GM12878 (cell line): ENCODE data around the gene DCC. TPM values are rescaled to one million over a fixed set of nuclear protein-coding genes. Genes with fewer than 3 reads are reported as not detected.

Experiments
- ATAC-seq: fragments of 200-7000 bp; cut with Tn5 transposase; 3 replicates; pipeline ENCODE4 v1.9.1; 2020; ENCODE audit warnings: mild to moderate bottlenecking, moderate library complexity
- BruUV-seq: library from RNA; stranded (reverse); fragments of 400-500 nt; replicated peaks from 2 replicates; lab custom pipeline; 2021; lab: Mats Ljungman, UMichigan
- CTCF ChIA-PET: fragments of 300-600 bp; sonication (Branson Sonifier 250); formaldehyde crosslinking; extraction: SDS; loops from one replicate; lab custom pipeline; 2021; ENCODE audit warnings: inconsistent platforms; lab: Yijun Ruan, JAX
- POLR2A ChIA-PET: fragments of 350-600 bp; formaldehyde crosslinking; extraction: SDS; loops from one replicate; lab custom pipeline; 2021; ENCODE audit warnings: inconsistent platforms; lab: Charles Lee
- RAD21 ChIA-PET: fragments of 300-600 bp; sonication (Branson Sonifier 250); formaldehyde crosslinking; loops from one replicate; lab custom pipeline; 2023; ENCODE audit warnings: antibody characterized with exemption; ENCODE audit not compliant: unreplicated experiment; lab: Charles Lee
- SMC1A ChIA-PET: fragments of 300-600 bp; sonication (Branson Sonifier 250); formaldehyde crosslinking; loops from one replicate; lab custom pipeline; 2023; ENCODE audit not compliant: unreplicated experiment, uncharacterized antibody; lab: Charles Lee
- DNase-seq: peaks from one replicate; pipeline ENCODE4 v3.0.0-alpha.2; 2011; ENCODE audit warnings: low read depth, low spot score
- FAIRE-seq: peaks from 3 replicates; lab custom pipeline; 2011; peaks lifted over from hg19 to GRCh38; lab: Jason Lieb, UNC
- H2AFZ ChIP-seq: 2 replicates; pipeline ENCODE4 v1.6.0; 2011; ENCODE audit warnings: low read depth, low read length, control low read depth; ENCODE audit not compliant: control insufficient read depth
- H3K27ac ChIP-seq: 2 replicates; pipeline ENCODE4 v1.5.1; 2011; ENCODE audit warnings: control low read depth; ENCODE audit not compliant: control insufficient read depth, insufficient read depth
- H3K27me3 ChIP-seq, 2 experiments: replicated peaks in 1 of 2; 2 replicates each; pipeline versions ENCODE4 v1.6.0 to v1.6.1; 2011; ENCODE audit warnings: low read length in 1 of 2; ENCODE audit not compliant: control insufficient read depth in 2 of 2, insufficient read depth in 2 of 2
- H3K36me3 ChIP-seq, 2 experiments: 2 replicates each; pipeline ENCODE4 v1.5.1; 2011; ENCODE audit warnings: low read length in 1 of 2; ENCODE audit not compliant: control insufficient read depth in 2 of 2, insufficient read depth in 2 of 2
- H3K4me1 ChIP-seq: 2 replicates; pipeline ENCODE4 v1.6.1; 2011; ENCODE audit warnings: mild to moderate bottlenecking, low read length, moderate library complexity, mixed read lengths; ENCODE audit not compliant: control insufficient read depth, insufficient read depth
- H3K4me2 ChIP-seq: 2 replicates; pipeline ENCODE4 v1.6.0; 2011; ENCODE audit warnings: control low read depth; ENCODE audit not compliant: control insufficient read depth, insufficient read depth
- H3K4me3 ChIP-seq: fragments of 200-600 bp; sonication (generic); 2 replicates; pipeline ENCODE4 v1.5.1; 2016
- H3K79me2 ChIP-seq: 2 replicates; pipeline ENCODE4 v1.6.0; 2011; ENCODE audit warnings: low read length; ENCODE audit not compliant: control insufficient read depth, insufficient read depth
- H3K9ac ChIP-seq: 2 replicates; pipeline ENCODE4 v1.8.0; 2011; ENCODE audit warnings: low read length, control low read depth, mixed read lengths; ENCODE audit not compliant: control insufficient read depth, insufficient read depth
- H3K9me3 ChIP-seq: replicated peaks from 3 replicates; pipeline ENCODE4 v1.5.1; 2011; ENCODE audit warnings: mild to moderate bottlenecking, low read length; ENCODE audit not compliant: control insufficient read depth, insufficient read depth
- H4K20me1 ChIP-seq: 2 replicates; pipeline ENCODE4 v1.6.0; 2011; ENCODE audit not compliant: control insufficient read depth, insufficient read depth
- CBFB ChIP-seq: IDR thresholded peaks from 2 replicates; pipeline ENCODE4 v1.6.1; 2016; ENCODE audit warnings: antibody characterized with exemption, low read depth
- CREB1 ChIP-seq: IDR thresholded peaks from 2 replicates; pipeline ENCODE4 v1.6.1; 2012; ENCODE audit warnings: low read depth, mild to moderate bottlenecking, inconsistent platforms
- EZH2 ChIP-seq: IDR thresholded peaks from 2 replicates; pipeline ENCODE4 v1.6.1; 2012; ENCODE audit warnings: low read depth, mild to moderate bottlenecking, control low read depth, inconsistent platforms, low read length, borderline replicate concordance; ENCODE audit not compliant: control insufficient read depth
- FOS ChIP-seq: IDR thresholded peaks from 3 replicates; pipeline ENCODE4 v1.6.1; 2011; ENCODE audit warnings: borderline replicate concordance; ENCODE audit not compliant: insufficient read length; ENCODE audit errors: extremely low read depth
- HDAC2 ChIP-seq: fragments of 200-600 bp; sonication (generic); IDR thresholded peaks from 2 replicates; pipeline ENCODE4 v1.6.1; 2017
- IKZF1 ChIP-seq: fragments of 450-650 bp; conservative IDR thresholded peaks from 2 replicates; pipeline ENCODE4 v1.6.1; 2017; ENCODE audit warnings: antibody characterized with exemption, mild to moderate bottlenecking
- KAT2A ChIP-seq: conservative IDR thresholded peaks from 2 replicates; pipeline ENCODE4 v1.6.1; 2011; ENCODE audit warnings: low read depth, low read length; ENCODE audit not compliant: control insufficient read depth
- NFYA ChIP-seq: IDR thresholded peaks from 2 replicates; pipeline ENCODE4 v1.6.1; 2011; ENCODE audit warnings: low read depth, mild to moderate bottlenecking, low read length, improper control_type of control experiment, borderline replicate concordance
- NFYB ChIP-seq: IDR thresholded peaks from 2 replicates; pipeline ENCODE4 v1.6.1; 2011; ENCODE audit warnings: low read depth, mild to moderate bottlenecking, low read length, improper control_type of control experiment, moderate library complexity; ENCODE audit not compliant: insufficient read depth
- RELA ChIP-seq: fragments of 450-650 bp; IDR thresholded peaks from 2 replicates; pipeline ENCODE4 v1.8.0; 2014; ENCODE audit warnings: borderline replicate concordance; ENCODE audit not compliant: partially characterized antibody
- SIN3A ChIP-seq: IDR thresholded peaks from 2 replicates; pipeline ENCODE4 v1.6.1; 2012; ENCODE audit warnings: low read depth, low read length, improper control_type of control experiment
- SREBF2 ChIP-seq: IDR thresholded peaks from 2 replicates; pipeline ENCODE4 v1.6.1; 2012; ENCODE audit warnings: mild to moderate bottlenecking, low read length
- ZNF274 ChIP-seq: IDR thresholded peaks from one replicate; pipeline ENCODE4 v1.8.0; 2011; ENCODE audit not compliant: insufficient read length, insufficient read depth
- WGBS: methylation state at CpG from one replicate; pipeline ENCODE4 v1.1.6; 2016; ENCODE audit warnings: low lambda C conversion rate; ENCODE audit not compliant: insufficient replicate concordance, insufficient coverage; ENCODE audit errors: missing lambda C conversion rate; 5-methylcytosine and 5-hydroxymethylcytosine counted together
- in situ Hi-C: fragments of 300-500 bp; cut with MboI; formaldehyde crosslinking; loops from 9 replicates; pipeline ENCODE4 v1.14.3; 2018; ENCODE audit warnings: mixed read lengths
- intact Hi-C: fragments of 100-400 bp; cut with micrococcal nuclease; formaldehyde crosslinking; loops from one replicate; pipeline ENCODE4 v1.14.2; 2022; ENCODE audit not compliant: unreplicated experiment
- polyA plus RNA-seq, 11 experiments: library from polyadenylated mRNA; depleted of rRNA in 4 of 11; unstranded in 6 of 11; stranded (reverse) in 5 of 11; fragments of >200 nt; fragmentation: Nextera tagmentation in 4 of 11; fragmentation: Illumina TruSeq in 1 of 11; extraction: Ambion mirVana in 4 of 11; extraction: Trizol in 1 of 11; gene quantifications; 1 replicate in 1 of 11; 2 replicates in 10 of 11; pipeline versions ENCODE4 v1.2.1 to v1.2.3, GENCODE V29; 2011 to 2016; ENCODE audit warnings: inconsistent platforms in 2 of 11, missing spikeins in 2 of 11, low read depth in 1 of 11
- total RNA-seq, 4 experiments: library from RNA; depleted of rRNA in 3 of 4; stranded (reverse); fragments of >200 nt in 3 of 4; fragmentation: Illumina TruSeq in 1 of 4; extraction: Trizol in 1 of 4; gene quantifications; 2 replicates each; pipeline versions ENCODE4 v1.2.1 to v1.2.3, GENCODE V29; 2013 to 2021
- TF ChIP-seq, protein P1 (sequence below): IDR thresholded peaks from 2 replicates; pipeline ENCODE4 v1.6.1; 2012; ENCODE audit warnings: mild to moderate bottlenecking, low read depth, low read length
- TF ChIP-seq, protein P2 (sequence below): IDR thresholded peaks from 2 replicates; pipeline ENCODE4 v1.6.1; 2012; ENCODE audit warnings: low read depth, low read length, improper control_type of control experiment
- TF ChIP-seq, protein P3 (sequence below): IDR thresholded peaks from 2 replicates; pipeline ENCODE4 v1.6.1; 2011; ENCODE audit warnings: mild to moderate bottlenecking, low read depth, low read length, moderate library complexity; ENCODE audit not compliant: insufficient replicate concordance
- TF ChIP-seq, protein P4 (sequence below): IDR thresholded peaks from 2 replicates; pipeline ENCODE4 v1.6.1; 2012; ENCODE audit warnings: low read depth, low read length, improper control_type of control experiment

Gene DCC
- total and polyA plus RNA-seq, 10 of the 15 experiments (the other 5 are each of a cell fraction or from before 2014, with no cell fraction given): 0.01 TPM; not detected in 9

DNA sequence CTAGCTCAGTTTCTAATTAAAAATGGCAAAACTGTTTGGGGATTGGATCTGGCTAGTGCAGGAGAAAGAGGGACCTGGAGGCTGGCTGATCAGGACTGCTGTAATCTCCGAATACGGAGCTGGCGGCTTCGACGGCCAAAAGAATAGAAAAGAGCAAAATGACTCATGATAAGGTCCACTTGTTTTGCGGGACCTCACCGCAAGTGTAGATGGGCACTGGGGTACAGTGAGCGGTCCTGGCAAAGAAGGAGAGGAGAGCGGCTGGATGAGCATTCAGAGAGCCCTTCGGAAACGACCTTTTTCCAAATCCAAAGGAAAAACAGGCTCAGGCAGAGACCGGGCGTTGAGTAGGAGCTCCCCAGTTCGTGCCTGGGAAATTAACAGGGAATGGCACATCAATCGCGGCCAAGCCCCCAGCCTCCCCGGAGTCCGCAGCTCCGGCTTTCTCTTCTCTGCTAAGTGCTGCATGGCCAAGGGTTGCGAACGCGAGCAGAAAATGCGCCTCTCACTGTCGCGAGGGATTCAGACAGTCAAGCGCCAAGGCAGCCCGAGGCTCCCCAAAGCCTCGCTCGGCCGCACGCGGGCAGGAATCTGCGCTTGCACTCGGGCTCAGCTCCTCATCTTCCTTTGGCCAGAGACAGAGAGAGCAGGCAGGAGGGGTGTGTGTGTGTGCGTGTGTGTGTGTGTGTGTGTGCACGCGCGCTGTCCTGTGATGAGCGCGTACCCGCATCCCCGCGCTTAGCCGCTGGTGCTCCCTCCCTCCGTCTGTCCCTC is 1.8 kb downstream of the DCC start:
- Histone ChIP-seq H3K4me1 (no peaks in the 10 kb centered on the region), H2AFZ (no peak overlapping the region), H3K9me3 (no peaks in the 10 kb centered on the region), H3K79me2 (no peaks in the 10 kb centered on the region), H3K27ac (no peak overlapping the region), H3K36me3 (no peaks in the 10 kb centered on the region), H3K4me2 (no peak overlapping the region), H3K27me3 (peaks cover 4 to 5% of the 10 kb centered on the region in 2 experiments; a peak in 1 of 4 replicates), H4K20me1 (no peaks in the 10 kb centered on the region), H3K4me3 (no peak overlapping the region), H3K9ac (no peak overlapping the region)
- WGBS: 58% methylated on average over 38 of the region's 45 CpGs
- ChIA-PET SMC1A (no interaction called here), POLR2A (interaction anchor here (0.5 kb wide), 1 partner anchor 17 kb away, joined by 3 read pairs; no protein-coding TSS in a partner anchor), RAD21 (no interaction called here), CTCF (interaction anchor here (1.8 kb wide), 1 partner anchor 45 kb away, joined by 3 read pairs; no protein-coding TSS in a partner anchor)
- no peak for ATAC-seq
- DNase-seq: no peak
- intact Hi-C loops (loop anchor here (5.0 kb wide), 1 partner anchor 56 kb away; no protein-coding TSS in a partner anchor), in situ Hi-C loops (no loop called here)
- no TSS peak for BruUV-seq
- no peak for FAIRE-seq
- no peak for TF ChIP-seq NFYA
- TF ChIP-seq, protein P1, sequence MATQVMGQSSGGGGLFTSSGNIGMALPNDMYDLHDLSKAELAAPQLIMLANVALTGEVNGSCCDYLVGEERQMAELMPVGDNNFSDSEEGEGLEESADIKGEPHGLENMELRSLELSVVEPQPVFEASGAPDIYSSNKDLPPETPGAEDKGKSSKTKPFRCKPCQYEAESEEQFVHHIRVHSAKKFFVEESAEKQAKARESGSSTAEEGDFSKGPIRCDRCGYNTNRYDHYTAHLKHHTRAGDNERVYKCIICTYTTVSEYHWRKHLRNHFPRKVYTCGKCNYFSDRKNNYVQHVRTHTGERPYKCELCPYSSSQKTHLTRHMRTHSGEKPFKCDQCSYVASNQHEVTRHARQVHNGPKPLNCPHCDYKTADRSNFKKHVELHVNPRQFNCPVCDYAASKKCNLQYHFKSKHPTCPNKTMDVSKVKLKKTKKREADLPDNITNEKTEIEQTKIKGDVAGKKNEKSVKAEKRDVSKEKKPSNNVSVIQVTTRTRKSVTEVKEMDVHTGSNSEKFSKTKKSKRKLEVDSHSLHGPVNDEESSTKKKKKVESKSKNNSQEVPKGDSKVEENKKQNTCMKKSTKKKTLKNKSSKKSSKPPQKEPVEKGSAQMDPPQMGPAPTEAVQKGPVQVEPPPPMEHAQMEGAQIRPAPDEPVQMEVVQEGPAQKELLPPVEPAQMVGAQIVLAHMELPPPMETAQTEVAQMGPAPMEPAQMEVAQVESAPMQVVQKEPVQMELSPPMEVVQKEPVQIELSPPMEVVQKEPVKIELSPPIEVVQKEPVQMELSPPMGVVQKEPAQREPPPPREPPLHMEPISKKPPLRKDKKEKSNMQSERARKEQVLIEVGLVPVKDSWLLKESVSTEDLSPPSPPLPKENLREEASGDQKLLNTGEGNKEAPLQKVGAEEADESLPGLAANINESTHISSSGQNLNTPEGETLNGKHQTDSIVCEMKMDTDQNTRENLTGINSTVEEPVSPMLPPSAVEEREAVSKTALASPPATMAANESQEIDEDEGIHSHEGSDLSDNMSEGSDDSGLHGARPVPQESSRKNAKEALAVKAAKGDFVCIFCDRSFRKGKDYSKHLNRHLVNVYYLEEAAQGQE: no peak
- TF ChIP-seq CREB1: no peak
- no peak for TF ChIP-seq FOS
- no peak for TF ChIP-seq CBFB
- no peak for TF ChIP-seq SREBF2
- TF ChIP-seq, protein P2, sequence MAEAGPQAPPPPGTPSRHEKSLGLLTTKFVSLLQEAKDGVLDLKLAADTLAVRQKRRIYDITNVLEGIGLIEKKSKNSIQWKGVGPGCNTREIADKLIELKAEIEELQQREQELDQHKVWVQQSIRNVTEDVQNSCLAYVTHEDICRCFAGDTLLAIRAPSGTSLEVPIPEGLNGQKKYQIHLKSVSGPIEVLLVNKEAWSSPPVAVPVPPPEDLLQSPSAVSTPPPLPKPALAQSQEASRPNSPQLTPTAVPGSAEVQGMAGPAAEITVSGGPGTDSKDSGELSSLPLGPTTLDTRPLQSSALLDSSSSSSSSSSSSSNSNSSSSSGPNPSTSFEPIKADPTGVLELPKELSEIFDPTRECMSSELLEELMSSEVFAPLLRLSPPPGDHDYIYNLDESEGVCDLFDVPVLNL: no peak
- TF ChIP-seq, protein P3, sequence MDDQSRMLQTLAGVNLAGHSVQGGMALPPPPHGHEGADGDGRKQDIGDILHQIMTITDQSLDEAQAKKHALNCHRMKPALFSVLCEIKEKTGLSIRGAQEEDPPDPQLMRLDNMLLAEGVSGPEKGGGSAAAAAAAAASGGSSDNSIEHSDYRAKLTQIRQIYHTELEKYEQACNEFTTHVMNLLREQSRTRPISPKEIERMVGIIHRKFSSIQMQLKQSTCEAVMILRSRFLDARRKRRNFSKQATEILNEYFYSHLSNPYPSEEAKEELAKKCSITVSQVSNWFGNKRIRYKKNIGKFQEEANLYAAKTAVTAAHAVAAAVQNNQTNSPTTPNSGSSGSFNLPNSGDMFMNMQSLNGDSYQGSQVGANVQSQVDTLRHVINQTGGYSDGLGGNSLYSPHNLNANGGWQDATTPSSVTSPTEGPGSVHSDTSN: no peak
- TF ChIP-seq KAT2A: no peak
- no peak for TF ChIP-seq NFYB
- no peak for TF ChIP-seq RELA
- no peak for TF ChIP-seq HDAC2
- TF ChIP-seq EZH2: no peak
- TF ChIP-seq SIN3A: no peak
- TF ChIP-seq, protein P4, sequence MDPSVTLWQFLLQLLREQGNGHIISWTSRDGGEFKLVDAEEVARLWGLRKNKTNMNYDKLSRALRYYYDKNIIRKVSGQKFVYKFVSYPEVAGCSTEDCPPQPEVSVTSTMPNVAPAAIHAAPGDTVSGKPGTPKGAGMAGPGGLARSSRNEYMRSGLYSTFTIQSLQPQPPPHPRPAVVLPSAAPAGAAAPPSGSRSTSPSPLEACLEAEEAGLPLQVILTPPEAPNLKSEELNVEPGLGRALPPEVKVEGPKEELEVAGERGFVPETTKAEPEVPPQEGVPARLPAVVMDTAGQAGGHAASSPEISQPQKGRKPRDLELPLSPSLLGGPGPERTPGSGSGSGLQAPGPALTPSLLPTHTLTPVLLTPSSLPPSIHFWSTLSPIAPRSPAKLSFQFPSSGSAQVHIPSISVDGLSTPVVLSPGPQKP: no peak
- TF ChIP-seq ZNF274: no peak
- TF ChIP-seq IKZF1: no peak
